IPS DF 19.7 (cell line): ENCODE data around the gene SHCBP1L.
A peak's percentile ranks its signal among the peaks of the same experiment; 100 is the strongest.
"Not testable (repeated sequence)": the region's sequence is repeated elsewhere in the genome, so short reads cannot be mapped to it uniquely, and the experiment has no call there.

ENCODE experiments used
- DNase-seq: peaks from one replicate; pipeline ENCODE4 v3.0.0-alpha.2; 2013; ENCODE audit warnings: low read depth, low spot score

SHCBP1L gene

DNA sequence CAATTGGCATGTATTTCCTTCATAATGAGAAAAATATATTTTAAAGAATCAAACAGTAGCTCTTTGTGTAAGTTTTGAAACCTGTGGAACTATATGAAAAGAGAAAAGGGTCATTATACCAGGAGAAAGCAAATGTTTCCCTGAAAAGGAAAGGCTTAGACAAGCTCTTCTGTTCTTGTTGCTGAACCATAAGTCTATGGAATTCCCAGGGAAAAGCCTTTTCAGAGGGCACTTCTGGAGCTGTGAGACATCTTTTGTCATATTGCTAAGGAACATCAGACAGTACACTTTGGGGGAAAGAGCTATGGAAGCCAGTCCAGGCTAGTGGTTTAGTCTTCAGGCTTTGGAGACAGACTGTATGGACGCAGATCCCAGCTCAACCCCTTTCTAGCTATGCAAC, 12.1 kb upstream of the SHCBP1L start:
- DNase-seq = no peak

- DNase-seq = peak; percentile 38
Observed at GRCh38 chr1:182962554-182963115, 9.7 kb upstream of the SHCBP1L start.

DNA sequence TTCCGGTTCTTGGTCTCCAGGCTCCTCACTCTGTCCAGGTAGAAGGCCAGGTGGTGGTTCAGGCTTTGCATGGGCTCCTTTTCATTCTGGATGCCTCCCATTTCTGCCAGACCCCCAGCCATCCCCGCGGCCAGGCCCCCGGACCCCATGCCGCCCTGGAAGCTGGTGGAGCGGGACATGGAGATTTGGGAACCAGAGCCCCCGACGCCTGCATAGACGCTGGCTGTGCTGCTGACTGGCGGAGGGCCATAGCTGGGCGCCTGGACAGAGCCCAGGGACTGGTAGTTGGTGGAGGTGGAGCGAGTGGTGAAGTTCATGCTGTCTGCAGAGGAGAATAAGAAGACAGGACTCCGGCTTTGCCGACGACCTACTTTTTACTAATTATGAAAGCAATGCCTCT, 7.1 kb upstream of the SHCBP1L start:
- no peak for DNase-seq

DNA sequence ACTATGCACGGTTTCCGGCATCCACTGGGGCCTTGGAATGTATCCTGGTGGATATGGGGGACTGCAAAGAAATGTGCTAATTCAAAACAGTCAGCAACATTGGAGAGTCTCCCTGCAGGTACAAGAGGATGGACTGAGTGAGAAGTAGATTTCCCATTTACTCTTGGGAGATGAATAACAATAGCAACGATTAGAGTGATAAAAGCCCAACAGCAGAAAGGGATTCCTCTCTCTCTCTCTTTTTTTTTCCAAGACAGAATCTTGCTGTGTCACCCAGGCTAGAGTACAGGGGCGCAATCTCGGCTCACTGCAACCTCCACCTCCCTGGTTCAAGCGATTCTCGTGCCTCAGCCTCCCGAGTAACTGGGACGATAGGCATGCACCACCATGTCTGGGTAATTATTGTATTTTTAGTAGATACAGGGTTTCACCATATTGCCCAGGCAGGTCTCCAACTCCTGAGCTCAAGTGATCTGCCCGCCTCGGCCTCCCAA, 5.0 kb upstream of the SHCBP1L start:
- DNase-seq = peak; percentile 95

GRCh38 chr1:182956708-182957365, 3.9 kb upstream of the SHCBP1L start:
- no peak for DNase-seq

DNA sequence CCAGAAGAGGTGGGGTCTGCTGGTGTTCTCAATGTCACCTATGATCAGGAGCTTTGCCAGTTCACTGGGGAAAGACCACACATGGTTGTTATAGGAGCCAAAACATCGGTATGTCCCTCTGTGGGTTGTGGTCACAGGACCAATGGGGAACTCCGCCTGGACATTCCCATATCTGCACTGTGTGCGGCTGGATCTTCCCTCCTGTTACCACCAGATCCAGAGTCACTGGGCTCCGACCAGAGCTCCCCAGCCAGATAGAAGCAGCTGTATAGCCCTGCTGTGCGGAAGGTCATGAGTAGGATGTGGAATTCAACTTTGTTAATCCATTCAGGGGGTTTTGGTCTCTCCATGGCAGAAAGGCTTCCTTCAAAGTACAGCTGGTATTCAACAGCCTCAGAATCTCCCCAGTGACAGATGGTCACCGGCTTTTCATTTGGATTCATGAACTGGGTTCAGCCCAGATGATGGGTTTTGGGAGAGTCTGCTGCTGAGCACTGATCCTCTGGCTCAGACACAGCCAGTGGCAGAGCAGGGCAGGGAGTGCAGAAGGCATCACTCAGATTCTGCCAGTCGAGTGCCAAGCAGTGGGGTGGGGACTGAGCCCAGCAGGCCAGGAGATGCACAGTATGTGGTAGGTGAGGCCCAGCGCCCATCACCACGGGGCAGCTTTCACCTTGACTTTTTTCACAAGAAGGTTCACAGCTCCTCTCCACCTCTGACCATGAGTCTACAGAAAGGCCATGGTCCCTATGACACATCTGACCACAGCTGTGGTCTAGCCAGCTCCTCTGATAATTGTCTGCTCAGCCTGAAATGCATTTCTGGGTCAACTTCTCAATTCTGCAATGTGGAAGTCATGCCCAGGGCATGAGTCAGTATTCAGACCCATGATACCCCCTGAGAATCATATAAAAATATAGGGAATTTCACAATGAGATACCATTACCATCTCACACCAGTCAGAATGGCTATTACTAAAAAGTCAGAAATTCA, 2.9 kb upstream of the SHCBP1L start:
- DNase-seq = no peak

GRCh38 chr1:182953826-182954225, 860 bp upstream of the SHCBP1L start:
- no peak for DNase-seq

- not testable (repeated sequence) for DNase-seq
Observed at GRCh38 chr1:182943336-182943735, 9.6 kb downstream of the SHCBP1L start.

- DNase-seq = not testable (repeated sequence)
Observed at GRCh38 chr1:182942145-182942544, 10.8 kb downstream of the SHCBP1L start.

DNA sequence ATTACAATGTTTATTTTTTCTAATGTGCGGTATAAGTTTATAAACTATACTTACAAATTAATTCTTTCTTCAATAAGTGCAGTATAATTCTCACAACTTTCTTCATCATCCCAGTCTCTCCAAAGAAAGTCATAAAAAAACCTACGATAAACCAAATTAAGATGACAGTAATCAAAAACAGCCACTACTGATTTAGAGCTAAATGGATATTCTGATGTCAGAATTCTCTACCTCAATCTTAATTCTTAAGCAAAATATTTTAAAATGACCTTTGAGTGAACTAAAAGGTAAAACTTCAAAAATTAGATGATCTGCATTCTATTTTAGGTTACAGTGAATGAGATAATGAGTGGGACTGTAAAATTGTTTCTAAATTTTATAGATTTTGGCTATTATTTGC, 13.6 kb downstream of the SHCBP1L start:
- no peak for DNase-seq

DNA sequence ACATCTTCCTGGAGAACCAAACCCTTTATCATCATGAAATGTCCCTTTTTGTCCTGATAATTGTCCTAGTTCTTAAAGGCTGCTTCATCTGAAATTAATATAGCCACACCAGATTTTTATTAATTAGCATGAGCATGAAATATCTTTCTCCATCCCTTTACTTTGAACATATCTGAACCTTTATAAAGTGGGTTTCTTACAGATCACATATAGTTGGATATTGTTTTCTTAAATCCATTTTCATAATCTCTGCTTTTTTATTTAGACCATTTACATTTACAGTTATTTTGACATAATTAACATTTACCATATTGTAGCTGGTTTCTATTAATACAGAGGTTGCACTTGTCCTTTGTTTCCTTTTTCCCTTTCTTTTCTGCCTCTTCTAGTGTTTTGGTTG, 17.2 kb downstream of the SHCBP1L start:
- no peak for DNase-seq

GRCh38 chr1:182930985-182931384, 22.0 kb downstream of the SHCBP1L start:
- no peak for DNase-seq

- no peak for DNase-seq
Observed at GRCh38 chr1:182927693-182928433, 25.1 kb downstream of the SHCBP1L start.

- DNase-seq = no peak
Observed at GRCh38 chr1:182925661-182926060, 27.3 kb downstream of the SHCBP1L start.

GRCh38 chr1:182917378-182917777, 35.6 kb downstream of the SHCBP1L start:
- DNase-seq = no peak

GRCh38 chr1:182913401-182913800, 39.6 kb downstream of the SHCBP1L start:
- no peak for DNase-seq

- peak; percentile 17 for DNase-seq
Observed at GRCh38 chr1:182910143-182910542, 42.8 kb downstream of the SHCBP1L start.

GRCh38 chr1:182909578-182909977, 43.4 kb downstream of the SHCBP1L start:
- DNase-seq = no peak

DNA sequence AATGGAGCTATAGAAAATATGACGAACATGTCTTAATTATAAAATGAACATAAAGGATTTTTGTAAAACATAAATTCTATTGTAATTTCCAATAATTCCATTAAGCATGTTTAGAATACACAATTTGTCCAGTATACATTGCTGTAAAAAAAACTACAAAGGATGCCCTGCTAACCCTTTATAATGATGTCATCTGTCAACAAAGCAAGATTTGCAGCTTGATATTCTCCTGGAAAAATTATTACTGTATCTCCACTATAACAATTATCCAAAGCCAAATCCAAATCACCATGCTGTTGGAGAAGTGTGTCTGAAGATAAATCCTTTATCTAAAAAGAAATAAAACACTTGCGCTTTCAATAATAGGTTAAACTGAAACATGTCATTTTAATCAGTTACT, 47.6 kb downstream of the SHCBP1L start:
- no peak for DNase-seq

GRCh38 chr1:182901946-182902345, 51.0 kb downstream of the SHCBP1L start:
- DNase-seq = not testable (repeated sequence)

GRCh38 chr1:182897696-182898095, 55.3 kb downstream of the SHCBP1L start:
- DNase-seq = no peak
